NK-92 treated with Interleukin-12 subunit alpha and Interleukin-12 subunit beta, amount 100 ng/mL, for 24 hours (cell line): ENCODE data around the gene TTC7B.

Experiments
- DNase-seq: peaks from one replicate; lab custom pipeline; 2025; lab: John Stamatoyannopoulos, UW

The TTC7B gene

DNA sequence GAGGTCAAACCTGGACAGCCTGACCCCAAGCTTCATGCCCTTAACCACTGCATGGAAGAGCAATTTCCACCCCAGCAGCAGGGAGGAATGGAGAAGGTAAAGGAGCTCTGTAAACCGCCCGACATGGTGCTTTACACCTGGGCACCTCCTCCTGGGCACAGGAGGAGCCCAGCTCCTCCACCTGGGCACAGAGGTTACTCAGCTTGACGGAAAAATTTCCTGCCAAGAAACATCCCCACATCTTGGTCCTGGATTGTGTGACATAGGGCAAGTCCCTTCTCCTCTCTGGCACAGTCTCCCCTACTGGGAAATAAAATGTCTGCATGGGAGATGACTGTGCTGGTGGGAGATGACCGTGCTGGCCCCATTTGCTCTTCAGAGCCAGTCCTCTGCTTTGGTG lies 40.8 kb downstream of the TTC7B start:
- DNase-seq: no peak

DNA sequence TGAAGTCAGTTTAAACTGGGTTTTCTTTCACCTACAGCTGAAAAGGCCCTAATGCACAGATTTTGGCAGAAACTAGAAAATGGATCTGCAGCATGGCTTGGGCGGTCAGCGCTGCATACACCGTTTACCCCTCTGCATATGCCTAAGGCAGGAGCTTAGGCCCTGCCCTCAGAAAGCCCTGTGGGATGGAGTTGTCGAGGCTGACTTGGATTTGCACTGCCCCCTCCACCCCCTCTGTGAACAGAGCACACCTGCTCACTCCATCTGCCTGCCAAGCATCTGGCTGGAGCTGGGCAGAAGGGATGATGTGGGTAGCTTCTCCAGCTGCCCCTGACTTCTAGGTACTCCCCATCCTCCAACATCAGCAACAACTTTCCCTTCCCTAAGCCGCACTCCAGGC lies 41.9 kb downstream of the TTC7B start:
- DNase-seq: no peak

DNA sequence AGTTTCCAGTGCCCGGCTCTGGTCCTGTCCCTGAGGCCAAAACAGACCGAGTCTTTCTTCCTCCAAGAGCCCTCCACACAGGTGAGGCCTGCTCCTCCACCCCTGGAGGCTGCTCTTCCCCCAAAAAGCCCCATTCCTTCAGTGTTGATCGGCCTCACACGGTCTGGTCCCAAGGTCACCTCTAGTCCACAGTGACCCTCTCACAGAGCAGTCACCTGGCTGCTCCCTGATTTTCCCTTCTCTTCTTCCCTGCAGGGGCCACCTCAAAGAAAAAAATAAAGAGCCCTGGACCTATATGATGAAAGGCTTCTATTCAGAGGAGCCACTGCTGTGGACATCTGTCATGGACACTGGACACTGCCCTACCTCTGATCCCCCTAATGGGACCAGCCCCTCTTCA lies 42.5 kb downstream of the TTC7B start:
- no peak for DNase-seq

DNA sequence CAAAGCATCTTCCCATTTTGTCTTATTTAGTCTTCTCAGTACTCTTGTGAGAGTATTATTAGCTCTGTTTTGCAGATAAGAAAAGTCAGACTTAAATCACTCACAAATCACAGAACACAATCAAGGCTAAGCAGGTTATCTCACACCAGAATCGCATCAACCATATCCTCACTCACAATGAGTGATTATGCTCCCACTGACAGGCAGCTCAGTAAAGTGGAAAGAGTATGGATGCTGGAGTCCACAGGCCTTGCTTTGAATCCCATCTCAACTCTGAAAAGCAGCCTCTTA lies 43.1 kb downstream of the TTC7B start:
- DNase-seq: no peak

DNA sequence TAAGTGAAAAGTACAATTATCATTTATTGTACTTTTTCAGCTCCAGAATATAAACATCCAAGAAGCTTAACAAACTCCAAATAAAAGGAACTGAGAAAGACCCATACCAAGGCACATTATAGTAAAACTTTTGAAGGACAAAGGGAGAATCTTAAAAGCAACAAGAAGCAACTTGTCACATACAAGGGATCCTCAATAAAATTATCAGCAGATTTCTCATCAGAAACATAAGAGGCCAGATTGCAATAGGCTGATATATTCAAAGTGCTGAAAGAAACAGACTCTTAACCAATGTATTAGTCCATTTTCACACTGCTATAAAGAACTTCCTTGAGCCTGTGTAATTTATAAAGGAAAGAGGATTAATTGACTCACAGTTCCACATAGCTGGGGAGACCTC lies 48.3 kb downstream of the TTC7B start:
- DNase-seq: no peak

DNA sequence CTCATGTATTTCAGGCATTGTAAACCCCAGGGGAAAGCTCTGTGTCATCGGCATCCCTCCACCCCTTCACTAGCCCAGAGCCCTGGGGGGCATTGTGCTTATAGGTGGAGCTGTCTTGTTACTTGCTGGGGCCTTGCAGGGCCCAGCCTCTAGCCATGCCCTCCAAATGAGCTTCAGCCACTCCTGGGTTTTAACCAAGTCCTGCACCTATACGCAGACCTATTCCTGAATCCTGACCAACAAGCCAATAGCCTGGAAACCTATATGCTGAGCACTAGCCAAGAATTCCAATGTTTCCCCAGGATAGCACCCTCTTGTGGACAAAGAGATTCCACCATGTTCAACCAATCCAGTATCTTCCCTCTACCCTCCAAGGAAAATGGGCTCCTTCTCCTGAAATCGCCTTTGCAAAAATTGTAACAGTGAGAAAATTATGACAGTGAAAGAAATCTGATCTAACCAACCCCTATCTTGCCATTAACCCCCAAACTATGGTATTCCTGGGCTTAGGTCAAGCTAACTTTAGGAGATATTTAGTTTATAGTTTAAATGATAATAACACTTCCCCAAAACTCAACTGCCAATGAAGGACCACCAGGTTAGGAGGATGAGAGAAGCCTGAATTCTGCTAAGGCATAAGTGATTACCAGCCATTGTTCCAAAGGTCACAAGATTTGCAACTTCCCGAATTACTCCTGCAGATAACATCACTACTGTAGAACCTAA lies 55.5 kb downstream of the TTC7B start:
- DNase-seq: no peak

DNA sequence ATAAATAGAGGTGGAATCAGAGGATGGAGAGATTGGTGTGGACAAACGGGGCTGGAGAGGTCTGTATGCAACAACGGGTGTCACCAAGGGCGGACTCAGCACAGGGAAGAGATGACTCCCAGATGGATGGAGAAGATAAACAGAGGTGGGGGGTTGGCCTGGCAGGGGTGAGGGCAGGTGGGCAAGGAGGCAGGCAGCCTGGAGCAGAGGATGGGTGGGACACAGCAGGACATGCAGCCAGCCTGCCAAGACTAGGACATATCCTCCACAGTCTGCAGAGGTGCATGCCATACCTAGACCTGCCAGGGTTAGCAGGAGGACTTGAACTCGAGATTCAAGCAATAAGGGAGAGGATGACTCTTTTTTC lies 56.2 kb downstream of the TTC7B start:
- DNase-seq: no peak

DNA sequence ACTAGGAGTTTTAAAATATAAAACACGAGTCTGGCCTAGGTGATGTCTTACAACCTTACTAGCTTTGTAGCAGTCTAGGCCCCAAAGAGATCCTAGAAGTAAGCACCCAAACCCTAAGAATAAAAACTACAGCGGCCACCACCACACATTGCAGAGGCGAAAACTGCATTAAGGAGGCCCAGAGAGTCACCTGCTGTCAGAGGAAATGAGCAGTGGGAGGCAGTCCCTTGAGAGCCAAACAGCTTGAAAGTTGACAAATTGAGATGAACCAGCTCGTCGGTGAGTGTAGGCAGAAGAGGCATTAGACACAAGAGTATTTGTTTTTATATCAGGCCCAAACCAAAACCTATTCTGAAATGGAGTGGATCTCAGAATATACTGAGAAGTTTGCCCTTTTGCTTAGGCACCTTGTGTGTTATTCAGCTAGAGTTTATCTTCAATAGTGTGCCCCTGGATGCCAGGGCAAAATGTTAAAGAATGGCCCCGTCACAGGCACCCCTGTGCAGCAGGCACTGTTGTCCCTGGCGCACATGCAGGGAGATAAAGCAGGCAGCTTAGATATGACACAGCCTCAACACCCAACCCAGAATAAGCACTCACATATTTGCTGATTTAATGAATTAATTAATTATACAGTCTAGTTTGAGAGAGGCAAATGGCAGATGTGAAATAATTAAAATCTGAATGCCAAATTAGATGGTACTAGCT lies 56.7 kb downstream of the TTC7B start:
- DNase-seq: no peak

DNA sequence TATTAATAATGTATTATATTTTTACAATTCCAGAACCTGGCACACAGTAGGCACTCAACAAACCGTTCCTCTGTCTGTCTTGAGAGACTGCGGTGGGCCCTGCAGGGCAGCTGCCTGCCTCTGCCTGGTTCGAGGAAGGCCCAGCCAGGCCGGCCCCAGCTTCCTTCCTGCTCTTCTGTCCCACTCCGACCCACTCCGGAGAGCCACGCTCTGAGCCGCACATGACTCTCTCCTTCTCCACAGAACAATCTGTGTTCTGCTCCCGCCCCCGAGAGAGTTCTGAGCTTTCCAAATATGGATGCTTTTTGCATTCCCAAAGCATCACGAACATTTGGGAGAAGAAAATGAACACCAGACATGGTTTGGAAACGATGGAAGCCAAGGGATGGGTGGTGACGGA lies 57.3 kb downstream of the TTC7B start:
- no peak for DNase-seq

DNA sequence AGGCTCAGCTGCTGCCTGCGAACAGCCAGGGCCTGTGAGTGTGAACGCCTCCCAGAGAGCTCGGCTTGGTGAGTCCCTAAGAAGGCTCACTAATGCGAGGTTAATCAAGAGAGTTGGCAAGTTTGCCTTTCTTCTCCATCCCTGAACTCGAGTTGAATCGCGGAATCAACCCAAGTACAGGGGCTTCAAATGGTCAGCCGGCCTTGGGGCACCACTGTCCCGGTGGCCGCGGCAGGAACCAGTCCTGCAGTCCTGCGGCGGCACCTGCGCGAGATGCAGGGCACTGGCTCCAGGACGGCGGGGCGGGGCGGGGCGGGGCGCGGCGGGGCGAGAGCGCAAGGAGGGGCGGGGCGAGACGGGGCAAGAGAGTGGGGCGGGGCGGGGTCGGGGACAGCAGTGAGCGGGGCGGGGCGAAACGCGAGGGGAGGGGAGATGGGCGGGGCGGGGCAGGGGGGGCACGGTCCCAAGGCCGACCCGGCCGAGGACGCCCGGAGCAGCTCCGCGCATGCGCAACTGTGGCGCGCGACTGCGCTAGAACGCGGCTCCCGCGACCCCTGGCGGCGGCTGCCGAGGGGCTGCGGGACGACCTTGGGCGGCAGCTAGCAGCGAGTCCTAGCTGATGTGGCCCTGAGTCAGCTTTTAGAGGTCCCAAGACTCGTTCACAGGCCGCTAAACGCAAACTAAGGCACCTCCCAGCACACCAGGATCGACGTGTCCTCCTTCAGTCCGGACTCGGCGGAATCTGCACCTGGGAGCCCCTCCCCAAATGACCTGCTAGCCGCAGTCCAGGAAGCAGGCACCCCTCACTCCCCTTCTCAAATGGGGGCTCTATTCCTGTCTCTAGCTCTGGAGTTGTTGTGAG lies 58.0 kb downstream of the TTC7B start:
- peak; percentile 92 for DNase-seq

DNA sequence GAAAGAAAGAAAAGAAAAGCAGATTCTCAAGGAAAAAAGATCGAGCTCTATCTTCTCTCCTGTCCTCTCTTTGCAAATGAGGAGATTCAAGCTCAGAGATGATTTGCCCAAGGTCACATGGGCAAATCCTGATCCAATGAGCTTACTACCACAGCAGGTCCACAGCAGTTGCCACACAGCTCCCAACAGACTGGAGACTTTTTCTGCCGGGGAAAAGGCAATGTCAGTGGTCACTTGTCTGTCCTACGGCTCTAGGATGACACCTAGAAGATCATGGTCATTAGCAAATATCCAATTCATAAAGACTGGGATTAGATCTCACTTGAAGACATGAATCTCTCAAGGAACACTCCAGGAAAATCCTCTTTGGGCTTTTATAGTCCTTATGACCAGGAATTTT lies 58.8 kb downstream of the TTC7B start:
- DNase-seq: no peak

DNA sequence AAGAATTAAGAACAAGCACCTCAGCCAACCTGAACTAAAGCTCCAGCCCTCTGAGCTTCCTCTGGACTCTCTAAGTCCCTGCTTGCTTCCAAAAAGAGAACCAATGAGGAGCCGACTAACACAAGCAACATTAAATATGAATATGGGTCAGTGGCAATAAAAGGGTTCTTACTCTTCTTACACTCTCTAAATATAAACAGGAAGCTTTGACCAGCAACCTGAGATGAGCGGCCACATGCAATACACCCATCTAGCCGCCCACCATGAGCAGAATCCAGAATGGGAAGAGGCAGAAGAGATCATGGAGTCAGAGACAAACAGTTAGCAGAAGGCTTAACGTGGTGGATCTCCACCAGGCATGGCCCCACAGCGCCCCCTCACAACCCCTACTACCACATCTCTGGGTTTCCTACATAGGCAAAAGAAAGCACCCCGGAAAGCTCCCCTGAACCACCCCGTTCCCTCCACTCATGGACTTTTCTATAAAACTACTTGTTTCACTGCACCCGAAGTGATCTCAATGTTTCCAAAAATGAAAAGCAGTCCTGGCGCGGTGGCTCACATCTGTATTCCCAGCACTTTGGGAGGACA lies 59.4 kb downstream of the TTC7B start:
- no peak for DNase-seq

DNA sequence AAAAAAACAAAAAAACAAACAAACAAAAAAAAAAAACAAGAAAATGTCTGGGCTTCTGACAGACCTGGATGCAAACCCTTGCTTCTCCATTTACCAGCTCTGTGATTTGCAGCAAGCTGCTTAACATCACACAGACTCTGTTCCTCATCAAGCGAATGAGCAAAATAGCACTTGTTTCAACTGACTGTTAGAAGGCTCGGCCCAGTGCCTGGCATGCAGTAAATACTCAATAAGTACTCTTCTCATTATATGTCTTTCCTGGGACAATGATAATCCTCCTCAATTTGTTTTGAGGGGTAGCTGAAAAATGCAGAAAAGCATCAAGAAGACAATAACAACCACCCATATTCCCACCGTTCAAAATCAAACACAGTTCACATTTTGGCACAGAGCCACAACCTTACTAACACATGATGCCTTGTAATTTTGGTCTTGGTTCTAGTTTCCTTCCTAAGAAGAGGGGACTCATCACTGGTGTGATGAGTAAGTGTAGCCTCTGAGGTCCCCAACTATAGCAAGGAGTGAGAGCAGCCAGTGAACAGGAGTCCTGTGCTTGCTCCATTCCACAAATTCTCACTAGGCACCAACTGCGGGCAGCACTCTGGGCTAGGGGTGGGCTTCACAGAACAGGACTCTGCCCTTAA lies 60.4 kb downstream of the TTC7B start:
- DNase-seq: no peak

DNA sequence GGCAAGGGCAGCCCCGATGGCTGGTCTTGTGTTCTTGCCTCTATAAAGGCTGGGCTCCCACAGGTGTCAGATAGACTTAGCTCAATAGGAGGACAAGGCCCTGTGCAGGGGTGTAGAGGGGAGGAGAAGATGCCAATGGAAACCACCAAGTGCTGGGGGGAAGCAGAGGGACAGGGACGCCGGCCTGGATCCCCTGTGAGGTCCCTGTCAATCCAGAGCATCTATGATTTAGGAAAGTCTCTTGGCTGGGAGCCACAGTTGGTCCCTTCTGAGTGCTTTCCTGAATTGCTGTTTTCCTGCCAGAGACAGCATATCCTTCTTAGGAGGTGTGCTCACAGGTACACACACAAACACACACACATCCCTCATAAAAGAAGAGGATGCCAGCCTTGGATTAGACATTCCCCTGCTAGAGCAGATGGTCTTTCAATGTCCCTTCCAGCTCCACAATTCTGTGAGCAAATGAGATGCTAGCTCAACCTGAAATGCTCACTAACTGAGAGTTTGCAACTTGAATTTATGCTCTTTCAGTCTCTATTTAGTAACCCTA lies 62.7 kb downstream of the TTC7B start:
- DNase-seq: no peak

DNA sequence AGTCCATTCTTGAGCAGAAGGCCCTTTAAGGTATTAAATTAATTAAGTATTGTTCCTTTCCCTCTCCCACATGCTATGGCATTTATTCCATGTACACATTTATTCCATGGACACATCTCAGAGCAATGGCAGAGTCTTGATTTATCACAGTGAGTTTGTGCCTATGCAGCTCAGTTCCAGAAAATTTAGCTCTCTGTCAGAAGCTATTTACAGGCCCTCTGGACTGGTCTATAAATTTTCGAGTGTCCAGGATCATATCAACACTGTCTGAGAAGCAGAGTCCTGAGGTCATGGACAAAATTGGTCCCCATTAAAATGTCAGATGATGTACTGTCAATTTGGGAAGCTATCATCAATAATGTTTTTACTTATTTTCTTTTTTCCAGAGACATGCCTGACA lies 65.5 kb downstream of the TTC7B start:
- no peak for DNase-seq

DNA sequence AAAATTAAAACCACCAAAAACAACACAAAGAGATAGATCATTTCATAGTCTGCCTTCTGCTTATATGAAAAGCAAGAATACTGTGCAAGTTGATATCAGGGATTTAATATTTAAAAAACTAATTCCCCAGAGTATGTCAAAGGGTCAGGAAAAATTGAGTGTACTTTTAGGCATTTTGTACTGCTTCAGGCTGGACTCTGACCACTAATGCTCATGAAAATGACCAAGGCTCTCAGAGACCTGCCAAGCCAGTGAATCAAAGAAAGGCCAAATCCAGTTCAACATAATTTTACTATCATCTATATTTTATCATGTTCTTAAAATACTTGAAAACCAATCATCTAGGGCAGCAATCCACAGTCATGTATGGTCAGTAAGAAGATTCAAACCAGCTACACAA lies 66.0 kb downstream of the TTC7B start:
- no peak for DNase-seq

DNA sequence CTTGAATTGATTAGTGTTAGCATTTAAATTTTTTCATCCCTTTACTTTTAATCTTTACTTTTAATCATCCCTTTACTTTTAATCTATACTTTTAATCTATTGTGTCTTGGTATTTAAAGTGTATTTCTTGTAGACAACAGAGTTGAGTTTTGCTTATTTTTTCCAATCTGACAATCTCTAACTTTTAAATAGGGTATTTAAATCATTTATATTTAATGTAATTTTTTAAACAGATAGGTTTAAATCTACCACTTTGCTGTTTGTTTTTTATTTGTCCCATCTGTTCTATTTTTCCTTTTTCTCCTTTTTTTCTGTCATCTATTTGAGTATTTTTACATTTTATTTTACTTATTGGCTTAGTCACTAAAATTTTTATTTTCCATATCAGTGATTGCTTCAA lies 68.3 kb downstream of the TTC7B start:
- no peak for DNase-seq

DNA sequence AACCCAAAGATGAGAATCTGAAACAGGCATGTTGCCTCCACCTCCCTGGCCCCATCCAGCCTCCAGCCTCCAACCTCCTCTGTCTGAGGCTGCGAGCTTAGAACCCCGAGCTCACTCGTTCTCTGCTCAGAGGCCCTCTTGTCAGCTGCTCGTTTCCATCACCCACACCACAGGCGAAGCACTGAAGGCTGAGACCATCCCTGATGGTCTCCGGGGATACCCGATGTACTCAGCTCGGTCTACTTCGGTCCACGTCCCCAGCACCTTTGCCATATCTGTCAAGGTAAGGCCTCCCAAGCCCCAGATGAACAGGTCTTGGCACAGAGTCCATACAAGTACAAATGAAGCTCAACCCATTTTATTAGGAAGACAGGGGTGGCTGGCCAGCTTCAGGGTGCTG lies 72.4 kb downstream of the TTC7B start:
- no peak for DNase-seq

DNA sequence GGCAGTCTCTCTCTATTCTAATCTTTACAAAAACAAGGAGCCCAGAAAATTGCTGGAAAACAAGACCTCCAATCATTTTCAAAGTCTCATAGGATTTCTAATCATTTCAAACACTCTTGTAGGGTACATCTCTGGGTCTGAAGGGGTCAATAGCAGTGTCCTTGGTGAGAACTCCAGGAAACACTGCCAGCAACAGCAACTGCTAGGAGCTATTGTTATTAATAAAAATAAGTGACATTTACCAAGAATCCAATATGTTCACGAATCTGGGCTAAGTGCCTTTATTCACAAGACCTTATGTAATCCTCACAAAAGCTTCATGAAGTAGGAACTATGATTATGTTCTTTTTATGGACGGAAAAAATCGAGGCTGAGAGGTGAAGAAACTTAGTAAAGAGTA lies 72.8 kb downstream of the TTC7B start:
- no peak for DNase-seq

DNA sequence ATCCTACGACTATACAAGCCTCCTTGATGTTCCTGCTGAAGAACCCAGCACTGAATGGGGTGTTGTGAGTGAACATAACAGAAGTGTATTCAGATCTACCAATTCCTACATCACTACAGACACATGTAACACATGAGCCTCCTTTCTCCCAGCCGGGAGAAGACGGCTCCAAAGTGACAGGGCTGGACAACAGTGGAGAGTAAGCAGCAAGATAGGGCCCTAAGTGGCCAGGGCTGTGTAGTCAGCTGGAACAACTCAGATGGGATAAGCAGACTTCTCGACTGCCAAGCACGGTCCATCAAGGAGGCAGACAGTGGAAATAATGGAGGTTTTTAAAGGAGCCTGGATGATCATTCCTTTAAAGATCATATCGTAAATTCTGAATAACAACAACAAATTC lies 73.5 kb downstream of the TTC7B start:
- no peak for DNase-seq

DNA sequence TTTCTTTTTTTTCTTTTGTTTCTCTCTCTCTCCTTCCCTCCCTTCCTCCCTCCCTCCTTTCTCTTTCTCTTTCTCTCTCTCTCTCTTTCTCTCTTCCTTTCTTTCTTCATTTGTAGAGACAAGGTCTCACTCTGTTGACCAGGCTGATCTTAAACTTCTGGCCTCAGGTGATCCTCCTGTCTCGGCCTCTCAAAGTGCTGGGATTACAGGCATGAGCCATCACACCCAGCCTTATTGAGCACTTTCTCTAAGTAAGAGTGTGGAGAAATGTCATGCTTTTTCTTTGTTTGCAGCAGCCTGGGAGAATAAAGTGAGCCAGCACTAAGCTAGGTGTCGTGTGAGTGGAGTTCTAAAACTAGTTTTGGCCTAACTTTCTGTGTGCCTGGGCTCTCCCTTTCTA lies 74.0 kb downstream of the TTC7B start:
- DNase-seq: no peak

DNA sequence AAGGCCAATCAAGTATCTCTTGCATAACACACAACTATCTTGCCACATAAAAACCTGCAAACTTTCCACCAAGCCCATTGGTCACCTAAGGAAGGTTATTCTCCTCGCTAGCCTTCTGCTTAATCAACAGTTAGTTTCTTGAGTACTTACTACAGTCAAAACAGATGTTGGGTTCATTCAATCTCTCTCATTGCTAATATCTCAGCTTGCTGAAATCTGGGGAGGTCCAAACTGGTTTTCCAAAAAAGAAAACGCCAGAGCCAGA lies 74.6 kb downstream of the TTC7B start:
- DNase-seq: no peak
